SK-N-SH (cell line): ENCODE results near the gene UBR3. TPM values are rescaled to one million over a fixed set of nuclear protein-coding genes. Genes with fewer than 3 reads are reported as not detected.

Experiments used
- CTCF ChIA-PET: fragments of 300-600, 350-600 bp; formaldehyde crosslinking; extraction: SDS; loops from one replicate; lab custom pipeline; 2021; lab: Yijun Ruan, JAX
- POLR2A ChIA-PET: fragments of 350-600 bp; sonication (Branson Sonifier 250); formaldehyde crosslinking; extraction: SDS; loops from one replicate; lab custom pipeline; 2020; ENCODE audit warnings: antibody characterized with exemption, inconsistent platforms; lab: Yijun Ruan, JAX
- DNase-seq: peaks from one replicate; pipeline ENCODE4 v3.0.0; 2012
- H2AFZ ChIP-seq: fragments of 200-600 bp; sonication (generic); 2 replicates; pipeline ENCODE4 v1.8.1; 2016; ENCODE audit warnings: antibody characterized with exemption, mild to moderate bottlenecking, low read depth
- H3F3A ChIP-seq: fragments of 200-600 bp; sonication (generic); replicated peaks from 2 replicates; pipeline ENCODE3; 2016; ENCODE audit warnings: antibody characterized with exemption, mild to moderate bottlenecking; ENCODE audit not compliant: insufficient read depth
- H3K27ac ChIP-seq, 2 experiments: fragments of 200-500 bp in 1 of 2; fragments of 200-600 bp in 1 of 2; sonication (Bioruptor generic) in 1 of 2; sonication (generic), shearing (Covaris generic) in 1 of 2; 2 replicates each; pipeline versions ENCODE4 v1.5.1 to v1.6.1; 2014 to 2016; ENCODE audit warnings: low read depth in 2 of 2, inconsistent platforms in 1 of 2, low read length in 1 of 2, mild to moderate bottlenecking in 1 of 2, mixed read lengths in 1 of 2
- H3K27me3 ChIP-seq: fragments of 200-600 bp; sonication (generic), shearing (Covaris generic); 2 replicates; pipeline ENCODE4 v1.6.1; 2016; ENCODE audit warnings: mixed run types; ENCODE audit not compliant: insufficient read depth
- H3K36me3 ChIP-seq, 2 experiments: fragments of 200-500 bp in 1 of 2; fragments of 200-600 bp in 1 of 2; sonication (Bioruptor generic) in 1 of 2; sonication (generic) in 1 of 2; replicated peaks in 1 of 2; 2 replicates each; pipeline versions ENCODE3 to v1.5.1; 2014 to 2016; ENCODE audit warnings: low read length in 1 of 2, mild to moderate bottlenecking in 1 of 2; ENCODE audit not compliant: insufficient read depth in 2 of 2, control insufficient read depth in 1 of 2
- H3K4me1 ChIP-seq, 2 experiments: fragments of 200-500 bp in 1 of 2; fragments of 200-600 bp in 1 of 2; sonication (Bioruptor generic) in 1 of 2; sonication (generic), shearing (Covaris generic) in 1 of 2; 2 replicates each; pipeline versions ENCODE4 v1.5.1 to v1.6.1; 2014 to 2016; ENCODE audit warnings: low read depth in 1 of 2, low read length in 1 of 2, mixed run types in 1 of 2; ENCODE audit not compliant: insufficient read depth in 2 of 2, control insufficient read depth in 1 of 2
- H3K4me2 ChIP-seq: fragments of 200-600 bp; sonication (generic), shearing (Covaris generic); 2 replicates; pipeline ENCODE4 v1.6.1; 2017; ENCODE audit warnings: mixed run types
- H3K4me3 ChIP-seq, 2 experiments: fragments of 200-500 bp in 1 of 2; fragments of 200-600 bp in 1 of 2; sonication (Bioruptor generic) in 1 of 2; sonication (generic), shearing (Covaris generic) in 1 of 2; 2 replicates each; pipeline versions ENCODE4 v1.5.1 to v1.8.1; 2014 to 2016; ENCODE audit warnings: low read depth in 2 of 2, inconsistent platforms in 1 of 2, low read length in 1 of 2, mild to moderate bottlenecking in 1 of 2, mixed read lengths in 1 of 2, moderate library complexity in 1 of 2
- H3K79me2 ChIP-seq: fragments of 200-600 bp; sonication (generic); 2 replicates; pipeline ENCODE4 v1.8.1; 2017; ENCODE audit warnings: mild to moderate bottlenecking; ENCODE audit not compliant: insufficient read depth
- H3K9ac ChIP-seq: fragments of 200-600 bp; sonication (generic); 2 replicates; pipeline ENCODE4 v1.6.1; 2017; ENCODE audit warnings: mixed run types
- H3K9me2 ChIP-seq: fragments of 200-600 bp; sonication (generic); 2 replicates; pipeline ENCODE4 v1.6.1; 2017; ENCODE audit warnings: mixed run types
- H3K9me3 ChIP-seq: fragments of 200-600 bp; sonication (generic); 2 replicates; pipeline ENCODE4 v1.6.1; 2017; ENCODE audit warnings: mixed run types, mild to moderate bottlenecking, moderate library complexity
- H4K20me1 ChIP-seq: fragments of 200-600 bp; sonication (generic); 2 replicates; pipeline ENCODE4 v1.6.1; 2017; ENCODE audit warnings: mild to moderate bottlenecking, mixed run types; ENCODE audit not compliant: insufficient read depth
- EP300 ChIP-seq, 2 experiments: IDR thresholded peaks; 2 replicates each; pipeline versions ENCODE4 v1.4.0 to v1.6.1; 2012; ENCODE audit warnings: borderline replicate concordance in 1 of 2, low read depth in 1 of 2, low read length in 1 of 2
- EZH2phosphoT487 ChIP-seq: fragments of 200-600 bp; sonication (generic); IDR thresholded peaks from 2 replicates; pipeline ENCODE4 v1.6.1; 2017; ENCODE audit warnings: low read depth, mixed run types, mild to moderate bottlenecking, antibody characterized with exemption, moderate library complexity, borderline replicate concordance
- FOSL2 ChIP-seq: IDR thresholded peaks from 2 replicates; pipeline ENCODE4 v1.4.0; 2012; ENCODE audit warnings: low read depth, mild to moderate bottlenecking, moderate library complexity, borderline replicate concordance
- FOXJ3 ChIP-seq: sonication (generic); formaldehyde crosslinking; IDR thresholded peaks from 2 replicates; pipeline ENCODE4 v1.5.1; 2020; ENCODE audit warnings: mild to moderate bottlenecking, missing genetic modification reagents
- GABPA ChIP-seq: IDR thresholded peaks from 2 replicates; pipeline ENCODE4 v1.4.0; 2012; ENCODE audit warnings: low read depth, mild to moderate bottlenecking
- GATA2 ChIP-seq: sonication (generic); formaldehyde crosslinking; IDR thresholded peaks from 2 replicates; pipeline ENCODE4 v1.5.0; 2020; ENCODE audit warnings: mild to moderate bottlenecking, missing genetic modification reagents
- JUND ChIP-seq: IDR thresholded peaks from 2 replicates; pipeline ENCODE4 v1.4.0; 2012
- NFIC ChIP-seq: IDR thresholded peaks from 2 replicates; pipeline ENCODE4 v1.4.0; 2012; ENCODE audit warnings: borderline replicate concordance
- NRF1 ChIP-seq: IDR thresholded peaks from 2 replicates; pipeline ENCODE4 v1.6.1; 2012; ENCODE audit warnings: low read depth, mild to moderate bottlenecking, low read length
- RCOR1 ChIP-seq: fragments of 150-350 bp; IDR thresholded peaks from 2 replicates; pipeline ENCODE4 v1.6.1; 2017; ENCODE audit warnings: antibody characterized with exemption, low read length
- RFX5 ChIP-seq: IDR thresholded peaks from 2 replicates; pipeline ENCODE4 v1.6.1; 2012; ENCODE audit warnings: mild to moderate bottlenecking, improper control_type of control experiment, low read length
- RXRA ChIP-seq: IDR thresholded peaks from 2 replicates; pipeline ENCODE4 v1.4.0; 2012; ENCODE audit warnings: low read depth, mild to moderate bottlenecking, borderline replicate concordance
- SIN3A ChIP-seq: IDR thresholded peaks from 2 replicates; pipeline ENCODE4 v1.6.1; 2012; ENCODE audit warnings: low read depth, mild to moderate bottlenecking, low read length, moderate library complexity, borderline replicate concordance
- TCF12 ChIP-seq: IDR thresholded peaks from 2 replicates; pipeline ENCODE4 v1.4.0; 2012
- TEAD4 ChIP-seq: IDR thresholded peaks from 2 replicates; pipeline ENCODE4 v1.4.0; 2012; ENCODE audit warnings: mild to moderate bottlenecking, borderline replicate concordance; ENCODE audit not compliant: insufficient read depth
- WGBS: methylation state at CpG from one replicate; pipeline ENCODE4 v1.1.6; 2017; ENCODE audit warnings: low lambda C conversion rate; 5-methylcytosine and 5-hydroxymethylcytosine counted together
- polyA plus RNA-seq, 3 experiments: library from polyadenylated mRNA; depleted of rRNA; stranded (reverse); fragments of >200 nt; gene quantifications; 2 replicates each; pipeline ENCODE4 v1.2.3, GENCODE V29; 2012
- TF ChIP-seq, protein P1 (sequence below): fragments of 150-350 bp; IDR thresholded peaks from 2 replicates; pipeline ENCODE4 v1.6.1; 2016; ENCODE audit warnings: mild to moderate bottlenecking, low read depth, low read length
- TF ChIP-seq, protein P2 (sequence below): IDR thresholded peaks from 2 replicates; pipeline ENCODE4; 2012
- TF ChIP-seq, protein P3 (sequence below): IDR thresholded peaks from 2 replicates; pipeline ENCODE4 v1.4.0; 2012; ENCODE audit warnings: low read depth, borderline replicate concordance
- TF ChIP-seq, protein P4 (sequence below): IDR thresholded peaks from 2 replicates; pipeline ENCODE4 v1.6.1; 2012; ENCODE audit warnings: mild to moderate bottlenecking, low read depth, low read length, moderate library complexity

Gene UBR3
- polyA plus RNA-seq, 1 of the 3 experiments (the other 2 are of a cell fraction): 5.2 TPM

DNA sequence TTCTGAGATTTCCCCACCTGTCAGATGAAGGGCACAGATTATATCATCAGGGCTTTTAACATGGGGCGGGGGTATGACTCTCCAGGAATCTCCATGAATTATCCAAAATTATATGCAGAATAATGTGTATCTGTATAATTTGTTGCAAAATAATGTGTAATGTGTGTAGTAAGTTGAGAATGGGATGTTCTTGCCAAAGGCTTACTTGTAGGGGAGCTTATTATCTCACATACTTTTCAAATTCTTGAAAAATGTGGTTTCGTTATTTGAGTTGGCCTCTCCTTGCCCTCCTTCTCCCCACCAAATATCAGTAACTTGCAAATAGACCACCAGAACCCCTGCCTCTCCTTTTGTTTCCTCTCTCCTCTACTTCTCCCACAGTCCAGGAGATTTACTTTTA, 35.6 kb downstream of the UBR3 start:
- no peak overlapping the region for H3K4me3 ChIP-seq
- DNase-seq: no peak
- H4K20me1 ChIP-seq: 0 out of 2 replicates have a peak, but pooled peaks cover 12% of the 10 kb centered on the region
- H3K27ac ChIP-seq: no peak overlapping the region
- H3K36me3 ChIP-seq: peaks cover 0 to 9% of the 10 kb centered on the region in 2 experiments
- H2AFZ ChIP-seq: no peak overlapping the region
- TF ChIP-seq TCF12: no peak
- no peak for TF ChIP-seq RXRA
- TF ChIP-seq FOSL2: no peak
- TF ChIP-seq GATA2: no peak
- TF ChIP-seq NRF1: no peak
- TF ChIP-seq, protein P1, sequence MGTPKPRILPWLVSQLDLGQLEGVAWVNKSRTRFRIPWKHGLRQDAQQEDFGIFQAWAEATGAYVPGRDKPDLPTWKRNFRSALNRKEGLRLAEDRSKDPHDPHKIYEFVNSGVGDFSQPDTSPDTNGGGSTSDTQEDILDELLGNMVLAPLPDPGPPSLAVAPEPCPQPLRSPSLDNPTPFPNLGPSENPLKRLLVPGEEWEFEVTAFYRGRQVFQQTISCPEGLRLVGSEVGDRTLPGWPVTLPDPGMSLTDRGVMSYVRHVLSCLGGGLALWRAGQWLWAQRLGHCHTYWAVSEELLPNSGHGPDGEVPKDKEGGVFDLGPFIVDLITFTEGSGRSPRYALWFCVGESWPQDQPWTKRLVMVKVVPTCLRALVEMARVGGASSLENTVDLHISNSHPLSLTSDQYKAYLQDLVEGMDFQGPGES: no peak
- TF ChIP-seq, protein P2, sequence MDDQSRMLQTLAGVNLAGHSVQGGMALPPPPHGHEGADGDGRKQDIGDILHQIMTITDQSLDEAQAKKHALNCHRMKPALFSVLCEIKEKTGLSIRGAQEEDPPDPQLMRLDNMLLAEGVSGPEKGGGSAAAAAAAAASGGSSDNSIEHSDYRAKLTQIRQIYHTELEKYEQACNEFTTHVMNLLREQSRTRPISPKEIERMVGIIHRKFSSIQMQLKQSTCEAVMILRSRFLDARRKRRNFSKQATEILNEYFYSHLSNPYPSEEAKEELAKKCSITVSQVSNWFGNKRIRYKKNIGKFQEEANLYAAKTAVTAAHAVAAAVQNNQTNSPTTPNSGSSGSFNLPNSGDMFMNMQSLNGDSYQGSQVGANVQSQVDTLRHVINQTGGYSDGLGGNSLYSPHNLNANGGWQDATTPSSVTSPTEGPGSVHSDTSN: no peak
- no peak for TF ChIP-seq RFX5
- TF ChIP-seq NFIC: no peak
- no peak for TF ChIP-seq SIN3A
- TF ChIP-seq, protein P3, sequence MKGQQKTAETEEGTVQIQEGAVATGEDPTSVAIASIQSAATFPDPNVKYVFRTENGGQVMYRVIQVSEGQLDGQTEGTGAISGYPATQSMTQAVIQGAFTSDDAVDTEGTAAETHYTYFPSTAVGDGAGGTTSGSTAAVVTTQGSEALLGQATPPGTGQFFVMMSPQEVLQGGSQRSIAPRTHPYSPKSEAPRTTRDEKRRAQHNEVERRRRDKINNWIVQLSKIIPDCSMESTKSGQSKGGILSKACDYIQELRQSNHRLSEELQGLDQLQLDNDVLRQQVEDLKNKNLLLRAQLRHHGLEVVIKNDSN: no peak
- TF ChIP-seq RCOR1: no peak
- TF ChIP-seq, protein P4, sequence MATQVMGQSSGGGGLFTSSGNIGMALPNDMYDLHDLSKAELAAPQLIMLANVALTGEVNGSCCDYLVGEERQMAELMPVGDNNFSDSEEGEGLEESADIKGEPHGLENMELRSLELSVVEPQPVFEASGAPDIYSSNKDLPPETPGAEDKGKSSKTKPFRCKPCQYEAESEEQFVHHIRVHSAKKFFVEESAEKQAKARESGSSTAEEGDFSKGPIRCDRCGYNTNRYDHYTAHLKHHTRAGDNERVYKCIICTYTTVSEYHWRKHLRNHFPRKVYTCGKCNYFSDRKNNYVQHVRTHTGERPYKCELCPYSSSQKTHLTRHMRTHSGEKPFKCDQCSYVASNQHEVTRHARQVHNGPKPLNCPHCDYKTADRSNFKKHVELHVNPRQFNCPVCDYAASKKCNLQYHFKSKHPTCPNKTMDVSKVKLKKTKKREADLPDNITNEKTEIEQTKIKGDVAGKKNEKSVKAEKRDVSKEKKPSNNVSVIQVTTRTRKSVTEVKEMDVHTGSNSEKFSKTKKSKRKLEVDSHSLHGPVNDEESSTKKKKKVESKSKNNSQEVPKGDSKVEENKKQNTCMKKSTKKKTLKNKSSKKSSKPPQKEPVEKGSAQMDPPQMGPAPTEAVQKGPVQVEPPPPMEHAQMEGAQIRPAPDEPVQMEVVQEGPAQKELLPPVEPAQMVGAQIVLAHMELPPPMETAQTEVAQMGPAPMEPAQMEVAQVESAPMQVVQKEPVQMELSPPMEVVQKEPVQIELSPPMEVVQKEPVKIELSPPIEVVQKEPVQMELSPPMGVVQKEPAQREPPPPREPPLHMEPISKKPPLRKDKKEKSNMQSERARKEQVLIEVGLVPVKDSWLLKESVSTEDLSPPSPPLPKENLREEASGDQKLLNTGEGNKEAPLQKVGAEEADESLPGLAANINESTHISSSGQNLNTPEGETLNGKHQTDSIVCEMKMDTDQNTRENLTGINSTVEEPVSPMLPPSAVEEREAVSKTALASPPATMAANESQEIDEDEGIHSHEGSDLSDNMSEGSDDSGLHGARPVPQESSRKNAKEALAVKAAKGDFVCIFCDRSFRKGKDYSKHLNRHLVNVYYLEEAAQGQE: no peak
- TF ChIP-seq FOXJ3: no peak
- TF ChIP-seq TEAD4: no peak
- no peak for TF ChIP-seq GABPA
- no peak for TF ChIP-seq JUND
- no peak for TF ChIP-seq EZH2phosphoT487
- TF ChIP-seq EP300 (IDR thresholded peaks at IDR 0.05; ENCODE audit: borderline replicate concordance in 1 of 2, low read depth in 1 of 2, low read length in 1 of 2): no peak
- H3F3A ChIP-seq: no peaks in the 10 kb centered on the region
- POLR2A ChIA-PET: no interaction called here
- WGBS: 98% methylated on average over 2 of the region's 2 CpGs
- H3K4me2 ChIP-seq: no peak overlapping the region
- peaks cover 92% of the 10 kb centered on the region for H3K79me2 ChIP-seq
- no peaks in the 10 kb centered on the region for H3K9me3 ChIP-seq
- H3K4me1 ChIP-seq: no peaks in the 10 kb centered on the region
- CTCF ChIA-PET: no interaction called here
- H3K27me3 ChIP-seq: no peaks in the 10 kb centered on the region
- no peaks in the 10 kb centered on the region for H3K9me2 ChIP-seq
- no peak overlapping the region for H3K9ac ChIP-seq
